ENCODE data around the gene ARHGEF10L.

The ARHGEF10L gene

GRCh38 chr1:17542645-17543044, 3.1 kb downstream of the ARHGEF10L start (continued):
- TF ChIP-seq SETDB1 (IDR thresholded peaks at IDR 0.05; ENCODE audit: insufficient read length, low read length) (no peak), MZF1 (tag by site-specific recombination; IDR thresholded peaks at IDR 0.05; ENCODE audit: borderline replicate concordance) (no peak), ZNF354C (tag by site-specific recombination; IDR thresholded peaks at IDR 0.05; ENCODE audit: borderline replicate concordance, low read depth) (no peak), ZNF660 (tag by site-specific recombination; IDR thresholded peaks at IDR 0.05) (no peak), ZNF16 (tag by site-specific recombination; IDR thresholded peaks at IDR 0.05; ENCODE audit: low read depth) (no peak)

- Histone ChIP-seq H3K4me1 (ENCODE audit: control insufficient read depth, insufficient read depth, low read length) (peaks cover 2% of the 10 kb centered on the region; the same call in 1 of the 2 replicates), H3K9me3 (ENCODE audit: control insufficient read depth, insufficient read depth, low read depth, low read length) (no peaks in the 10 kb centered on the region), H3K36me3 (ENCODE audit: control insufficient read depth in 2 of 2, insufficient read depth in 1 of 2, low read length in 2 of 2) (no peaks in the 10 kb centered on the region), H3K4me3 (ENCODE audit: low read depth, low read length) (no peak overlapping the region), H3K27ac (ENCODE audit: extremely low read depth, low read depth, low read length) (no peak overlapping the region)
- ChIA-PET CTCF (interaction anchor here (1.0 kb wide), 1 partner anchor 68 kb away, joined by 3 read pairs; no protein-coding TSS in a partner anchor), POLR2A (no interaction called here)
- TF ChIP-seq EGR2 (tag by site-specific recombination; IDR thresholded peaks at IDR 0.05; ENCODE audit: low read depth) (peak; percentile 83), ZNF585B (tag by site-specific recombination; IDR thresholded peaks at IDR 0.05) (no peak), ZFHX2 (tag by site-specific recombination; conservative IDR thresholded peaks at IDR 0.05) (peak; percentile 86), KLF1 (tag by site-specific recombination; IDR thresholded peaks at IDR 0.05) (peak; percentile 84)
These were observed 5.4 kb downstream of the ARHGEF10L start for GRCh38 chr1:17544776-17545350.

GRCh38 chr1:17545356-17545755, 5.9 kb downstream of the ARHGEF10L start:
- TF ChIP-seq YY2 (tag by site-specific recombination; IDR thresholded peaks at IDR 0.05) (no peak), PRDM1 (tag by site-specific recombination; IDR thresholded peaks at IDR 0.05) (no peak), ZNF670 (tag by site-specific recombination; IDR thresholded peaks at IDR 0.05; ENCODE audit: low read depth) (no peak), IKZF3 (tag by site-specific recombination; IDR thresholded peaks at IDR 0.05) (no peak), ZNF654 (tag by site-specific recombination; IDR thresholded peaks at IDR 0.05; ENCODE audit: low read depth) (no peak), SP3 (tag by site-specific recombination; IDR thresholded peaks at IDR 0.05) (no peak), ZNF23 (tag by site-specific recombination; IDR thresholded peaks at IDR 0.05; ENCODE audit: borderline replicate concordance) (no peak), ZNF16 (tag by site-specific recombination; IDR thresholded peaks at IDR 0.05; ENCODE audit: low read depth) (no peak), MYNN (tag by site-specific recombination; IDR thresholded peaks at IDR 0.05; ENCODE audit: borderline replicate concordance) (no peak), ZNF175 (tag by site-specific recombination; IDR thresholded peaks at IDR 0.05) (no peak), ZNF571 (tag by site-specific recombination; IDR thresholded peaks at IDR 0.05) (no peak), ZSCAN18 (tag by site-specific recombination; IDR thresholded peaks at IDR 0.05) (no peak), KLF7 (tag by site-specific recombination; IDR thresholded peaks at IDR 0.05; ENCODE audit: borderline replicate concordance) (no peak), ZNF423 (tag by site-specific recombination; IDR thresholded peaks at IDR 0.05) (no peak), ZNF174 (tag by site-specific recombination; IDR thresholded peaks at IDR 0.05) (no peak), ZNF529 (tag by site-specific recombination; IDR thresholded peaks at IDR 0.05; ENCODE audit: insufficient replicate concordance) (no peak)
- Histone ChIP-seq H3K4me3 (ENCODE audit: low read depth, low read length) (no peak overlapping the region), H3K36me3 (ENCODE audit: control insufficient read depth in 2 of 2, insufficient read depth in 1 of 2, low read length in 2 of 2) (no peaks in the 10 kb centered on the region), H3K4me1 (ENCODE audit: control insufficient read depth, insufficient read depth, low read length) (peaks cover 2% of the 10 kb centered on the region; the same call in 1 of the 2 replicates), H3K9me3 (ENCODE audit: control insufficient read depth, insufficient read depth, low read depth, low read length) (no peaks in the 10 kb centered on the region), H3K27ac (ENCODE audit: extremely low read depth, low read depth, low read length) (no peak overlapping the region)
- POLR2A ChIA-PET: no interaction called here
- CTCF ChIA-PET: interaction anchor here (1.0 kb wide), 1 partner anchor 67 kb away, joined by 3 read pairs; no protein-coding TSS in a partner anchor
